ENCODE measurements around the gene GAST. TPM values are rescaled to one million over a fixed set of nuclear protein-coding genes. Genes with fewer than 3 reads are reported as not detected.

The GAST gene
- total and polyA plus RNA-seq, 2 of the 13 experiments (the other 11 are each of a cell fraction or from before 2014, with no cell fraction given), result 0.32 to 0.42 TPM

- TF ChIP-seq ATF2 (CRISPR knock-in tag; IDR thresholded peaks at IDR 0.05) (no peak), POLR2G (IDR thresholded peaks at IDR 0.05; ENCODE audit: low read depth, low read length) (peak; percentile 67), RCOR2 (CRISPR knock-in tag; IDR thresholded peaks at IDR 0.05) (no peak), SIX4 (CRISPR knock-in tag; IDR thresholded peaks at IDR 0.05) (no peak), MAF1 (CRISPR knock-in tag; IDR thresholded peaks at IDR 0.05; ENCODE audit: borderline replicate concordance) (no peak), NFKB2 (CRISPR knock-in tag; IDR thresholded peaks at IDR 0.05; ENCODE audit: borderline replicate concordance) (no peak), MTA1 (CRISPR knock-in tag; IDR thresholded peaks at IDR 0.05; ENCODE audit: borderline replicate concordance) (no peak), PTBP1 (IDR thresholded peaks at IDR 0.05; ENCODE audit: low read depth, low read length, poor library complexity, severe bottlenecking) (no peak), ZNF580 (CRISPR knock-in tag; IDR thresholded peaks at IDR 0.05; ENCODE audit: borderline replicate concordance, low read depth) (no peak), TOPORS (CRISPR knock-in tag; IDR thresholded peaks at IDR 0.05) (0 out of 2 replicates have a peak, but pooled peaks have one; percentile 11), ZNF468 (CRISPR knock-in tag; IDR thresholded peaks at IDR 0.05) (no peak), PAXIP1 (CRISPR knock-in tag; conservative IDR thresholded peaks at IDR 0.05) (0 out of 2 replicates have a peak, but pooled peaks have one; percentile 15), TEAD3 (CRISPR knock-in tag; optimal IDR thresholded peaks at IDR 0.05; ENCODE audit: borderline replicate concordance) (no peak), ZNF724P (CRISPR knock-in tag; IDR thresholded peaks at IDR 0.05; ENCODE audit: borderline replicate concordance) (no peak), ZNF704 (CRISPR knock-in tag; IDR thresholded peaks at IDR 0.05; ENCODE audit: borderline replicate concordance) (no peak), ZNF441 (CRISPR knock-in tag; IDR thresholded peaks at IDR 0.05; ENCODE audit: borderline replicate concordance) (no peak), SSRP1 (CRISPR knock-in tag; IDR thresholded peaks at IDR 0.05) (peak; percentile 85; the same call in 1 of the 2 replicates), TFDP1 (CRISPR knock-in tag; IDR thresholded peaks at IDR 0.05; ENCODE audit: borderline replicate concordance) (peak; percentile 16; the same call in 1 of the 2 replicates), ZNF703 (CRISPR knock-in tag; IDR thresholded peaks at IDR 0.05; ENCODE audit: borderline replicate concordance) (no peak), NCOA2 (CRISPR knock-in tag; IDR thresholded peaks at IDR 0.05) (peak; percentile 28; the same call in 1 of the 2 replicates), TBL1XR1 (IDR thresholded peaks at IDR 0.05; ENCODE audit: borderline replicate concordance, low read length, partially characterized antibody) (no peak), PHF8 (CRISPR knock-in tag; IDR thresholded peaks at IDR 0.05) (no peak)
Observed at GRCh38 chr17:41692722-41693521, 19.2 kb upstream of the GAST start (continued).

All from HepG2 (cell line).